ENCODE data around the gene DPEP3.

DNA sequence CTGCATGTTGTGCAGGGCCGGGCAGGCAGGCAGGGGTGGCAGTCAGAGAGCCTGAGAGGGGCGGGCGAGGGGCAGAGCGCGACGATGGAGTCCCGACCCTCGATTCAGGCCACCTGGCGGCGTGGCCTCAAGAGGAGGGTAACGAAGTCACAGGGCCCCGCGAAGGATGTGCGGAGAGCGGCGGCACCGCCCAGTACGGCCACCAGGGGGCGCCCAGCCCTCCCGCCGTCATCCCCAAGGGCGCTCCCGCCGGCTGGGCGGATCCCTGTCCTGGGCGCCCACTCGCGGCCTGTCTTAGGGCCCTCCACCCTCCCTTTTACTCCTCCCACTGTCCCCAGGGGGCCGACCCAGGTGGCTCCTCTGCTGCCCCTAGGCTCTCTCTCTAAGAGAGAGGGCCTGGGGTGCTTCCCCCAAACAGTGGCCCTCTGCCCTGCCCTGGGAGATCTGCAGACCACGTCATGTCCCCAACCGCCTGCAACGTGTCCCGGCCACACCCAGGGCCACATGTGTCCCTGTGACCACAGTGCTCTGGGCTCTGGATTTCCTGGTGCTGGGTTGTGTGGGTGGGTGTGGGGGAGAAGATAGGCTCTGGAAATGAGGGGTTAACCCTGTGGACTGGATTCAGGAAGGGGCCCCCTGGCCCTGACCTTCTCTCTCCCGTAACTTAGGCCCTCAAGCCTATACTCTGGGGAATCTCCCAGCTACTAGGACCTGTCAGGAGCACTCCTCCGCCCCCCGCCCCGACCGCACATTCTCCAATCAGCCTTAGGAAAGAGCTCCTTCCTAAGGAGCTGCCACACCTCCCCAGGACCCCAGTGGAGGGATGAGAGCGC, 13.1 kb upstream of the DPEP3 start:
- TF ChIP-seq, protein P1, sequence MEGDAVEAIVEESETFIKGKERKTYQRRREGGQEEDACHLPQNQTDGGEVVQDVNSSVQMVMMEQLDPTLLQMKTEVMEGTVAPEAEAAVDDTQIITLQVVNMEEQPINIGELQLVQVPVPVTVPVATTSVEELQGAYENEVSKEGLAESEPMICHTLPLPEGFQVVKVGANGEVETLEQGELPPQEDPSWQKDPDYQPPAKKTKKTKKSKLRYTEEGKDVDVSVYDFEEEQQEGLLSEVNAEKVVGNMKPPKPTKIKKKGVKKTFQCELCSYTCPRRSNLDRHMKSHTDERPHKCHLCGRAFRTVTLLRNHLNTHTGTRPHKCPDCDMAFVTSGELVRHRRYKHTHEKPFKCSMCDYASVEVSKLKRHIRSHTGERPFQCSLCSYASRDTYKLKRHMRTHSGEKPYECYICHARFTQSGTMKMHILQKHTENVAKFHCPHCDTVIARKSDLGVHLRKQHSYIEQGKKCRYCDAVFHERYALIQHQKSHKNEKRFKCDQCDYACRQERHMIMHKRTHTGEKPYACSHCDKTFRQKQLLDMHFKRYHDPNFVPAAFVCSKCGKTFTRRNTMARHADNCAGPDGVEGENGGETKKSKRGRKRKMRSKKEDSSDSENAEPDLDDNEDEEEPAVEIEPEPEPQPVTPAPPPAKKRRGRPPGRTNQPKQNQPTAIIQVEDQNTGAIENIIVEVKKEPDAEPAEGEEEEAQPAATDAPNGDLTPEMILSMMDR (IDR thresholded peaks at IDR 0.05; ENCODE audit: poor library complexity) = peak; percentile 96
- TF ChIP-seq EZH2phosphoT487 (IDR thresholded peaks at IDR 0.05; ENCODE audit: low read depth, severe bottlenecking, unreplicated experiment) (no peak), EZH2 (IDR thresholded peaks at IDR 0.05; ENCODE audit: borderline replicate concordance) (no peak)
